GM21717 (cell line): ENCODE results near the gene OR2V2.
"Not testable (repeated sequence)": the region's sequence is repeated elsewhere in the genome, so short reads cannot be mapped to it uniquely, and the experiment has no call there.

Source experiments
- ATAC-seq: cut with Tn5 transposase; IDR thresholded peaks from one replicate; pipeline ENCODE4 v1.9.1; 2021; ENCODE audit warnings: mild to moderate bottlenecking, moderate library complexity; ENCODE audit not compliant: unreplicated experiment

The OR2V2 gene

GRCh38 chr5:181146927-181147636, at the start of gene OR2V2:
Gene OR2V2, plus strand, starts transcription at chr5:181147586. Its CDS starts 7,357 bp downstream, at chr5:181154943.
- not testable (repeated sequence) for ATAC-seq

GRCh38 chr5:181097759-181098491, 49.5 kb upstream of the OR2V2 start:
- not testable (repeated sequence) for ATAC-seq

- no peak for ATAC-seq
Observed at GRCh38 chr5:181098762-181099601, 48.4 kb upstream of the OR2V2 start.

GRCh38 chr5:181099602-181100086, 47.7 kb upstream of the OR2V2 start:
- no peak for ATAC-seq

- ATAC-seq: no peak
Observed at GRCh38 chr5:181100121-181100875, 47.1 kb upstream of the OR2V2 start.

GRCh38 chr5:181101030-181101641, 46.2 kb upstream of the OR2V2 start:
- not testable (repeated sequence) for ATAC-seq

- not testable (repeated sequence) for ATAC-seq
Observed at GRCh38 chr5:181101930-181102674, 45.3 kb upstream of the OR2V2 start.

- ATAC-seq: not testable (repeated sequence)
Observed at GRCh38 chr5:181104259-181104568, 43.2 kb upstream of the OR2V2 start.

- not testable (repeated sequence) for ATAC-seq
Observed at GRCh38 chr5:181104606-181105390, 42.6 kb upstream of the OR2V2 start.

GRCh38 chr5:181105391-181106025, 41.9 kb upstream of the OR2V2 start:
- no peak for ATAC-seq

GRCh38 chr5:181107699-181108098, 39.7 kb upstream of the OR2V2 start:
- ATAC-seq: no peak

- no peak for ATAC-seq
Observed at GRCh38 chr5:181108578-181109165, 38.7 kb upstream of the OR2V2 start.

- no peak for ATAC-seq
Observed at GRCh38 chr5:181109489-181110013, 37.8 kb upstream of the OR2V2 start.

GRCh38 chr5:181111010-181111409, 36.4 kb upstream of the OR2V2 start:
- ATAC-seq: no peak

- no peak for ATAC-seq
Observed at GRCh38 chr5:181112476-181112875, 34.9 kb upstream of the OR2V2 start.

- ATAC-seq: not testable (repeated sequence)
Observed at GRCh38 chr5:181113572-181113971, 33.8 kb upstream of the OR2V2 start.

GRCh38 chr5:181114284-181114843, 33.0 kb upstream of the OR2V2 start:
- ATAC-seq: no peak
